A549 (cell line): Measurements from ENCODE around the gene AJAP1. TPM values are rescaled to one million over a fixed set of nuclear protein-coding genes. Genes with fewer than 3 reads are reported as not detected.

Experiments used
- ATAC-seq, 2 experiments: fragments of 200-7000 bp in 1 of 2; fragments of >200 bp in 1 of 2; cut with Nextera tagmentation in 1 of 2; cut with Tn5 transposase in 1 of 2; 3 replicates each; pipeline versions ENCODE4 v1.8.0 to v1.9.1; 2018 to 2020; ENCODE audit warnings: mild to moderate bottlenecking in 1 of 2, moderate library complexity in 1 of 2
- CTCF ChIA-PET: fragments of 300-600 bp; sonication (Branson Sonifier 250); formaldehyde crosslinking; extraction: SDS; loops from one replicate; lab custom pipeline; 2021; ENCODE audit warnings: antibody characterized with exemption, inconsistent platforms; lab: Yijun Ruan, JAX
- POLR2A ChIA-PET: fragments of 350-600 bp; formaldehyde crosslinking; extraction: SDS; loops from one replicate; lab custom pipeline; 2021; ENCODE audit warnings: antibody characterized with exemption, inconsistent platforms; lab: Yijun Ruan, JAX
- DNase-seq, 2 experiments: peaks; one replicate each; pipeline versions ENCODE4 v3.0.0 to v3.0.0-alpha.2; 2011 to 2016; ENCODE audit warnings: low read depth in 1 of 2, low spot score in 1 of 2
- FAIRE-seq: peaks from 2 replicates; lab custom pipeline; 2011; peaks lifted over from hg19 to GRCh38; lab: Jason Lieb, UNC
- H3K27ac ChIP-seq, 2 experiments: fragments of >200 bp; sonication (Bioruptor Twin); formaldehyde crosslinking; 3 replicates each; pipeline ENCODE4 v1.5.1; 2016 to 2017
- H3K4me1 ChIP-seq: fragments of >200 bp; sonication (Bioruptor Twin); formaldehyde crosslinking; 3 replicates; pipeline ENCODE4 v1.6.1; 2016
- H3K4me2 ChIP-seq: fragments of >200 bp; sonication (Bioruptor Twin); formaldehyde crosslinking; 3 replicates; pipeline ENCODE4 v1.6.1; 2016
- H3K4me3 ChIP-seq: fragments of >200 bp; sonication (Bioruptor Twin); formaldehyde crosslinking; 3 replicates; pipeline ENCODE4 v1.5.1; 2016
- H3K9me3 ChIP-seq: fragments of >200 bp; sonication (Bioruptor Twin); formaldehyde crosslinking; 3 replicates; pipeline ENCODE4 v1.6.1; 2016
- BHLHE40 ChIP-seq: IDR thresholded peaks from 2 replicates; pipeline ENCODE4 v1.6.1; 2012; ENCODE audit warnings: low read depth, low read length, inconsistent platforms
- CBX2 ChIP-seq: fragments of 200-600 bp; sonication (generic); IDR thresholded peaks from 2 replicates; pipeline ENCODE4 v1.6.1; 2016; ENCODE audit warnings: low read depth, mild to moderate bottlenecking, borderline replicate concordance
- CHD2 ChIP-seq: fragments of 150-350 bp; IDR thresholded peaks from 2 replicates; pipeline ENCODE4 v1.6.1; 2014; ENCODE audit warnings: low read length; ENCODE audit not compliant: partially characterized antibody
- CTCF ChIP-seq: fragments of >200 bp; sonication (Bioruptor Twin); formaldehyde crosslinking; IDR thresholded peaks from 3 replicates; pipeline ENCODE4 v1.5.1; 2016
- EHF ChIP-seq: fragments of 250-450 bp; sonication (Bioruptor Pico); IDR thresholded peaks from 2 replicates; pipeline ENCODE4 v1.5.0; 2020; ENCODE audit warnings: mild to moderate bottlenecking
- ELK1 ChIP-seq: fragments of 150-350 bp; IDR thresholded peaks from 2 replicates; pipeline ENCODE4 v1.6.1; 2014; ENCODE audit warnings: low read depth, mild to moderate bottlenecking, low read length
- EP300 ChIP-seq, 2 experiments: fragments of >200 bp; sonication (Bioruptor Twin); formaldehyde crosslinking; IDR thresholded peaks; 2 replicates in 1 of 2; 3 replicates in 1 of 2; pipeline ENCODE4 v1.6.1; 2016 to 2017
- FOSL2 ChIP-seq, 2 experiments: fragments of 450-650 bp in 1 of 2; fragments of >200 bp in 1 of 2; sonication (Bioruptor Twin) in 1 of 2; formaldehyde crosslinking; IDR thresholded peaks; 2 replicates each; pipeline versions ENCODE4 v1.5.0 to v1.6.1; 2016 to 2020; ENCODE audit warnings: mild to moderate bottlenecking in 1 of 2, moderate library complexity in 1 of 2
- FOXS1 ChIP-seq: fragments of 250-450 bp; sonication (Bioruptor Pico); IDR thresholded peaks from 2 replicates; pipeline ENCODE4 v1.5.0; 2020; ENCODE audit warnings: mild to moderate bottlenecking, moderate library complexity
- HDAC2 ChIP-seq: fragments of 200-600 bp; sonication (generic); IDR thresholded peaks from 2 replicates; pipeline ENCODE4 v1.6.1; 2016
- HOXA7 ChIP-seq: fragments of 250-450 bp; sonication (Bioruptor Pico); IDR thresholded peaks from 2 replicates; pipeline ENCODE4 v1.5.0; 2020; ENCODE audit warnings: mild to moderate bottlenecking, moderate library complexity
- HOXB13 ChIP-seq: fragments of 250-450 bp; sonication (Bioruptor Pico); IDR thresholded peaks from 2 replicates; pipeline ENCODE4 v1.5.0; 2020; ENCODE audit warnings: low read depth, mild to moderate bottlenecking, moderate library complexity
- HOXB5 ChIP-seq: fragments of 250-450 bp; sonication (Bioruptor Pico); IDR thresholded peaks from 2 replicates; pipeline ENCODE4 v1.5.0; 2020; ENCODE audit warnings: mild to moderate bottlenecking, moderate library complexity
- JUNB ChIP-seq: fragments of >200 bp; sonication (Bioruptor Twin); formaldehyde crosslinking; IDR thresholded peaks from 2 replicates; pipeline ENCODE4 v1.6.1; 2016
- MYC ChIP-seq: IDR thresholded peaks from 2 replicates; pipeline ENCODE4 v1.6.1; 2012; ENCODE audit warnings: mild to moderate bottlenecking, inconsistent platforms, low read length, improper control_type of control experiment, borderline replicate concordance
- PHF8 ChIP-seq: fragments of 200-600 bp; sonication (generic); IDR thresholded peaks from 2 replicates; pipeline ENCODE4 v1.6.1; 2016; ENCODE audit warnings: low read depth, mild to moderate bottlenecking, antibody characterized with exemption, moderate library complexity, borderline replicate concordance
- SMC3 ChIP-seq: fragments of >200 bp; sonication (Bioruptor Twin); formaldehyde crosslinking; IDR thresholded peaks from 3 replicates; pipeline ENCODE4 v1.6.1; 2018; ENCODE audit warnings: inconsistent platforms
- SREBF2 ChIP-seq: fragments of 450-650 bp; IDR thresholded peaks from 2 replicates; pipeline ENCODE4 v1.6.1; 2014; ENCODE audit warnings: mild to moderate bottlenecking, moderate library complexity
- TFCP2L1 ChIP-seq: fragments of 250-450 bp; sonication (Bioruptor Pico); IDR thresholded peaks from 2 replicates; pipeline ENCODE4 v1.5.0; 2021; ENCODE audit warnings: mild to moderate bottlenecking
- ZFP36 ChIP-seq: fragments of 450-650 bp; IDR thresholded peaks from 2 replicates; pipeline ENCODE4 v1.6.1; 2014; ENCODE audit warnings: borderline replicate concordance; ENCODE audit not compliant: partially characterized antibody
- ZSCAN20 ChIP-seq: fragments of 250-450 bp; sonication (Bioruptor Pico); IDR thresholded peaks from 2 replicates; pipeline ENCODE4 v1.8.0; 2022; ENCODE audit warnings: mild to moderate bottlenecking, moderate library complexity
- WGBS: methylation state at CpG from one replicate; pipeline ENCODE4 v1.1.6; 2017; ENCODE audit errors: missing lambda C conversion rate; 5-methylcytosine and 5-hydroxymethylcytosine counted together
- polyA plus RNA-seq, 4 experiments: library from polyadenylated mRNA; depleted of rRNA in 3 of 4; stranded (reverse); fragments of >200 nt; fragmentation: RNase III in 1 of 4; extraction: RNeasy Plus Mini Kit Qiagen cat#74134 plus additional on column Dnase treatment in 1 of 4; gene quantifications; 2 replicates in 3 of 4; 3 replicates in 1 of 4; pipeline ENCODE4 v1.2.3, GENCODE V29; 2011 to 2017
- TF ChIP-seq, protein P1 (sequence below): fragments of 250-450 bp; sonication (Bioruptor Pico); IDR thresholded peaks from 2 replicates; pipeline ENCODE4 v1.5.0; 2020; ENCODE audit warnings: low read depth, mild to moderate bottlenecking, moderate library complexity
- TF ChIP-seq, protein P2 (sequence below): fragments of 450-650 bp; IDR thresholded peaks from 2 replicates; pipeline ENCODE4 v1.6.1; 2014; ENCODE audit warnings: antibody characterized with exemption
- TF ChIP-seq, protein P3 (sequence below): fragments of 200-600 bp; sonication (generic); IDR thresholded peaks from 2 replicates; pipeline ENCODE4 v1.6.1; 2016; ENCODE audit warnings: antibody characterized with exemption, mild to moderate bottlenecking, moderate library complexity

The AJAP1 gene
- polyA plus RNA-seq, 2 of the 4 experiments (the other 2 are of a cell fraction), result not detected

DNA sequence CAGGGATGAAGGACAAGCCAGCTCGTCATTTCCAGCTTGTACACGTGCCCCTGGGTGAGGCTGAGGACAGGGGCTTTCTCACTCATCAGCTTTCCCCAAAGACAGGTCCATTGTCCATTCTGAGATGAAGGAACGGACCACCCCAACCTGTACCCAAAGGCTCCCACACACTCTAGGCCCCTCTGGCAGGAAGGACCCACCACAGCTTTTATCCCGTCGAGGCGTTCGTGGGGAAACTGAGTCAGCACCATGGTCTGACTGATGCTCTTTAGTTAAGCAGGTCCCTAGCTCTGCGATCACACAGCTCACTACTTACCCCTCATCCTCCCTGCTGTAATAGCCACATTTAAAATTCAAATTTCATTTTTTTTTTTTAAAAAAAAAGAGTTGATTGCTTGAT is 117.3 kb downstream of the AJAP1 start:
- Histone ChIP-seq H3K4me2 (no peak overlapping the region), H3K4me3 (no peak overlapping the region), H3K9me3 (no peaks in the 10 kb centered on the region), H3K4me1 (no peaks in the 10 kb centered on the region), H3K27ac (no peak overlapping the region)
- DNase-seq (no peak), FAIRE-seq (no peak), ATAC-seq (no peak)
- CTCF ChIA-PET, result no interaction called here
- POLR2A ChIA-PET, result no interaction called here
- no peak for TF ChIP-seq CHD2
- TF ChIP-seq, protein P1, sequence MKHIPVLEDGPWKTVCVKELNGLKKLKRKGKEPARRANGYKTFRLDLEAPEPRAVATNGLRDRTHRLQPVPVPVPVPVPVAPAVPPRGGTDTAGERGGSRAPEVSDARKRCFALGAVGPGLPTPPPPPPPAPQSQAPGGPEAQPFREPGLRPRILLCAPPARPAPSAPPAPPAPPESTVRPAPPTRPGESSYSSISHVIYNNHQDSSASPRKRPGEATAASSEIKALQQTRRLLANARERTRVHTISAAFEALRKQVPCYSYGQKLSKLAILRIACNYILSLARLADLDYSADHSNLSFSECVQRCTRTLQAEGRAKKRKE (CRISPR knock-in tag), result no peak
- no peak for TF ChIP-seq HOXB13 (CRISPR knock-in tag)
- TF ChIP-seq FOXS1 (CRISPR knock-in tag), result no peak
- no peak for TF ChIP-seq HOXA7
- no peak for TF ChIP-seq TFCP2L1 (CRISPR knock-in tag)
- no peak for TF ChIP-seq JUNB
- no peak for TF ChIP-seq PHF8
- no peak for TF ChIP-seq MYC
- TF ChIP-seq HDAC2, result no peak
- no peak for TF ChIP-seq BHLHE40
- no peak for TF ChIP-seq EHF (CRISPR knock-in tag)
- TF ChIP-seq, protein P2, sequence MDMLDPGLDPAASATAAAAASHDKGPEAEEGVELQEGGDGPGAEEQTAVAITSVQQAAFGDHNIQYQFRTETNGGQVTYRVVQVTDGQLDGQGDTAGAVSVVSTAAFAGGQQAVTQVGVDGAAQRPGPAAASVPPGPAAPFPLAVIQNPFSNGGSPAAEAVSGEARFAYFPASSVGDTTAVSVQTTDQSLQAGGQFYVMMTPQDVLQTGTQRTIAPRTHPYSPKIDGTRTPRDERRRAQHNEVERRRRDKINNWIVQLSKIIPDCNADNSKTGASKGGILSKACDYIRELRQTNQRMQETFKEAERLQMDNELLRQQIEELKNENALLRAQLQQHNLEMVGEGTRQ, result no peak
- no peak for TF ChIP-seq HOXB5 (CRISPR knock-in tag)
- 61% methylated on average over 8 of the region's 8 CpGs for WGBS

- WGBS, result 52% methylated on average over 19 of the region's 37 CpGs
- DNase-seq (no peak), ATAC-seq (no peak), FAIRE-seq (no peak)
- CTCF ChIA-PET, result no interaction called here
- POLR2A ChIA-PET, result no interaction called here
- no peak overlapping the region for H3K27ac ChIP-seq
- H3K4me3 ChIP-seq, result no peak overlapping the region
- TF ChIP-seq HDAC2 (no peak), SREBF2 (no peak), BHLHE40 (no peak), SMC3 (no peak), CHD2 (no peak), TFCP2L1 (CRISPR knock-in tag) (no peak), PHF8 (no peak), ZFP36 (no peak), FOSL2 (IDR thresholded peaks at IDR 0.05) (no peak), FOSL2 (CRISPR knock-in tag; IDR thresholded peaks at IDR 0.05) (no peak), ELK1 (no peak), ZSCAN20 (CRISPR knock-in tag) (no peak), CBX2 (no peak), HOXB13 (CRISPR knock-in tag) (no peak), MYC (no peak), CTCF (no peak), EP300 (IDR thresholded peaks at IDR 0.05) (no peak)
- TF ChIP-seq, protein P3, sequence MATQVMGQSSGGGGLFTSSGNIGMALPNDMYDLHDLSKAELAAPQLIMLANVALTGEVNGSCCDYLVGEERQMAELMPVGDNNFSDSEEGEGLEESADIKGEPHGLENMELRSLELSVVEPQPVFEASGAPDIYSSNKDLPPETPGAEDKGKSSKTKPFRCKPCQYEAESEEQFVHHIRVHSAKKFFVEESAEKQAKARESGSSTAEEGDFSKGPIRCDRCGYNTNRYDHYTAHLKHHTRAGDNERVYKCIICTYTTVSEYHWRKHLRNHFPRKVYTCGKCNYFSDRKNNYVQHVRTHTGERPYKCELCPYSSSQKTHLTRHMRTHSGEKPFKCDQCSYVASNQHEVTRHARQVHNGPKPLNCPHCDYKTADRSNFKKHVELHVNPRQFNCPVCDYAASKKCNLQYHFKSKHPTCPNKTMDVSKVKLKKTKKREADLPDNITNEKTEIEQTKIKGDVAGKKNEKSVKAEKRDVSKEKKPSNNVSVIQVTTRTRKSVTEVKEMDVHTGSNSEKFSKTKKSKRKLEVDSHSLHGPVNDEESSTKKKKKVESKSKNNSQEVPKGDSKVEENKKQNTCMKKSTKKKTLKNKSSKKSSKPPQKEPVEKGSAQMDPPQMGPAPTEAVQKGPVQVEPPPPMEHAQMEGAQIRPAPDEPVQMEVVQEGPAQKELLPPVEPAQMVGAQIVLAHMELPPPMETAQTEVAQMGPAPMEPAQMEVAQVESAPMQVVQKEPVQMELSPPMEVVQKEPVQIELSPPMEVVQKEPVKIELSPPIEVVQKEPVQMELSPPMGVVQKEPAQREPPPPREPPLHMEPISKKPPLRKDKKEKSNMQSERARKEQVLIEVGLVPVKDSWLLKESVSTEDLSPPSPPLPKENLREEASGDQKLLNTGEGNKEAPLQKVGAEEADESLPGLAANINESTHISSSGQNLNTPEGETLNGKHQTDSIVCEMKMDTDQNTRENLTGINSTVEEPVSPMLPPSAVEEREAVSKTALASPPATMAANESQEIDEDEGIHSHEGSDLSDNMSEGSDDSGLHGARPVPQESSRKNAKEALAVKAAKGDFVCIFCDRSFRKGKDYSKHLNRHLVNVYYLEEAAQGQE, result no peak
- TF ChIP-seq, protein P1 (CRISPR knock-in tag), result no peak
- H3K4me2 ChIP-seq, result no peak overlapping the region
- H3K4me1 ChIP-seq, result no peaks in the 10 kb centered on the region
- H3K9me3 ChIP-seq, result no peaks in the 10 kb centered on the region
Observed at GRCh38 chr1:4772294-4773010, 118.0 kb downstream of the AJAP1 start.
